Measurements from ENCODE around the gene MT1B. TPM values are rescaled to one million over a fixed set of nuclear protein-coding genes. Genes with fewer than 3 reads are reported as not detected.

MT1B gene
- total and polyA plus RNA-seq, 2 of the 13 experiments (the other 11 are each of a cell fraction or from before 2014, with no cell fraction given), result 0.89 TPM; not detected in 1

GRCh38 chr16:56603589-56603988 is 48.1 kb upstream of the MT1B start (continued):
- TF ChIP-seq TRAFD1 (CRISPR knock-in tag; IDR thresholded peaks at IDR 0.05; ENCODE audit: borderline replicate concordance), result 0 out of 2 replicates have a peak, but pooled peaks have one; percentile 46
- TF ChIP-seq MAF1 (CRISPR knock-in tag; IDR thresholded peaks at IDR 0.05; ENCODE audit: borderline replicate concordance), result no peak
- TF ChIP-seq RAD21 (CRISPR knock-in tag; IDR thresholded peaks at IDR 0.05), result peak; percentile 87
- TF ChIP-seq SPEN (CRISPR knock-in tag; IDR thresholded peaks at IDR 0.05; ENCODE audit: low read depth), result peak; percentile 69
- TF ChIP-seq POLR2A (IDR thresholded peaks at IDR 0.05; ENCODE audit: insufficient read depth in 1 of 2, low read depth in 2 of 2, low read length in 2 of 2), result no peak
- TF ChIP-seq TGIF2 (CRISPR knock-in tag; IDR thresholded peaks at IDR 0.05), result peak; percentile 73; the same call in 1 of the 2 replicates
- peak; percentile 90 for TF ChIP-seq ELF3 (CRISPR knock-in tag; IDR thresholded peaks at IDR 0.05)
- TF ChIP-seq ZNF687 (CRISPR knock-in tag; IDR thresholded peaks at IDR 0.05), result peak; percentile 18; the same call in 1 of the 2 replicates
- TF ChIP-seq TBX2 (CRISPR knock-in tag; IDR thresholded peaks at IDR 0.05; ENCODE audit: borderline replicate concordance), result peak; percentile 9; the same call in 1 of the 2 replicates
- TF ChIP-seq KLF16 (CRISPR knock-in tag; IDR thresholded peaks at IDR 0.05), result peak in 1 of 2 experiments; percentile 79; a peak in 2 of 4 replicates
- TF ChIP-seq CTCF (CRISPR knock-in tag; IDR thresholded peaks at IDR 0.05), result peak; percentile 92
- no peak for TF ChIP-seq ONECUT2 (CRISPR knock-in tag; IDR thresholded peaks at IDR 0.05)
- no peak for TF ChIP-seq NCOA5 (CRISPR knock-in tag; IDR thresholded peaks at IDR 0.05)
- TF ChIP-seq ZSCAN9 (CRISPR knock-in tag; IDR thresholded peaks at IDR 0.05; ENCODE audit: borderline replicate concordance), result peak; percentile 48; the same call in 1 of the 2 replicates
- TF ChIP-seq MED1 (CRISPR knock-in tag; IDR thresholded peaks at IDR 0.05), result peak; percentile 74
- 0 out of 2 replicates have a peak, but pooled peaks have one; percentile 36 for TF ChIP-seq HMGXB3 (CRISPR knock-in tag; IDR thresholded peaks at IDR 0.05; ENCODE audit: borderline replicate concordance)
- peak; percentile 66 for TF ChIP-seq TEAD3 (CRISPR knock-in tag; optimal IDR thresholded peaks at IDR 0.05; ENCODE audit: borderline replicate concordance)
